ENCODE data around the gene LRP6.

DNA sequence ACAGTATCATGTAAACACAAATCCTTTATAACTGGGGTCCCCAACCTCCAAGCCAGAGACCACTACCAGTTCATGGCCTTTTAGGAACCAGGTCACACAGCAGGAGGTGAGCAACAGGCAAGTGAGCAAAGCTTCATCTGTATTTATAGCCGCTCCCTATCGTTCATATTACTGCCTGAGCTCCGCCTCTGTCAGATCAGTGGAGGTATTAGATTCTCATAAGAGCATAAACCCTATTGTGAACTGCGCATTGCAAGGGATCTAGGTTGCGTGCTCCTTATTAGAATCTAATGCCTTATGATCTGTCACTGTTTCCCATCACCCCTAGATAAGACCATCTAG is 49.9 kb downstream of the LRP6 start:
- TF ChIP-seq CTCF (IDR thresholded peaks at IDR 0.05) (no peak), EP300 (IDR thresholded peaks at IDR 0.05) (no peak), POLR2A (IDR thresholded peaks at IDR 0.05) (no peak)

All from ovary (tissue), 3 donors.